ENCODE measurements around the gene SLC35F6. TPM values are rescaled to one million over a fixed set of nuclear protein-coding genes. Genes with fewer than 3 reads are reported as not detected.

The SLC35F6 gene
- total and polyA plus RNA-seq, 2 donors (not counting 1 experiment from before 2014, with no cell fraction given), result 10.4 to 15.2 TPM

DNA sequence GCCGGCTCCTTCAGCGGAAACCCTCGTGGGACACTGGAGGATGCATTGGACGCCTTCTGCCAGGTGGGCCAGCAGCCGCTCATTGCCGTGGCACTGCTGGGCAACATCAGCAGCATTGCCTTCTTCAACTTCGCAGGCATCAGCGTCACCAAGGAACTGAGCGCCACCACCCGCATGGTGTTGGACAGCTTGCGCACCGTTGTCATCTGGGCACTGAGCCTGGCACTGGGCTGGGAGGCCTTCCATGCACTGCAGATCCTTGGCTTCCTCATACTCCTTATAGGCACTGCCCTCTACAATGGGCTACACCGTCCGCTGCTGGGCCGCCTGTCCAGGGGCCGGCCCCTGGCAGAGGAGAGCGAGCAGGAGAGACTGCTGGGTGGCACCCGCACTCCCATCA is 14.0 kb downstream of the SLC35F6 start:
- Histone ChIP-seq H3K36me3 (replicated peaks in 1 of 2; ENCODE audit: control extremely low read depth in 1 of 2, control insufficient read depth in 1 of 2, extremely low read depth in 1 of 2, insufficient read depth in 2 of 2, low read length in 1 of 2) (peaks cover 3 to 57% of the 10 kb centered on the region in 2 experiments), H3K4me3 (ENCODE audit: control extremely low read depth in 1 of 5, extremely low read depth in 1 of 5, insufficient read depth in 1 of 5, low read depth in 2 of 5, low read length in 4 of 5) (no peak overlapping the region), H3K27me3 (replicated peaks in 1 of 4; ENCODE audit: control extremely low read depth in 1 of 4, control insufficient read depth in 3 of 4, insufficient read depth in 4 of 4, low read length in 3 of 4) (no peaks in the 10 kb centered on the region), H3K4me1 (ENCODE audit: control insufficient read depth in 2 of 2, insufficient read depth in 2 of 2, low read length in 2 of 2) (no peaks in the 10 kb centered on the region), H3K9ac (ENCODE audit: low read length) (no peak overlapping the region), H3K4me2 (replicated peaks; ENCODE audit: low read depth, low read length, poor library complexity, severe bottlenecking) (no peak overlapping the region), H4K20me1 (ENCODE audit: control insufficient read depth, insufficient read depth, low read length, poor library complexity, severe bottlenecking) (peaks cover 10% of the 10 kb centered on the region), H3K79me2 (ENCODE audit: control insufficient read depth, insufficient read depth, low read length) (no peaks in the 10 kb centered on the region), H2AFZ (ENCODE audit: insufficient read depth, low read depth, low read length, poor library complexity, severe bottlenecking) (no peak overlapping the region), H3K27ac (ENCODE audit: low read length in 2 of 2) (no peak overlapping the region), H3K9me3 (ENCODE audit: control extremely low read depth in 1 of 3, control insufficient read depth in 2 of 3, insufficient read depth in 1 of 3, low read length in 2 of 3) (no peaks in the 10 kb centered on the region)
- intact Hi-C loops (cut with micrococcal nuclease), result no loop called here
- ChIA-PET POLR2A (no interaction called here), CTCF (no interaction called here)
- TF ChIP-seq CTCF (IDR thresholded peaks at IDR 0.05) (no peak), EZH2 (IDR thresholded peaks at IDR 0.05; ENCODE audit: borderline replicate concordance, insufficient read depth, low read depth, low read length, poor library complexity, severe bottlenecking) (no peak)
- Mint-ChIP-seq H3K4me1 (no peaks in the 10 kb centered on the region), H3K4me3 (no peak overlapping the region), H3K9me3 (ENCODE audit: insufficient read depth) (no peaks in the 10 kb centered on the region), H3K27me3 (no peaks in the 10 kb centered on the region), H3K27ac (no peak overlapping the region)
- DNase-seq (no peak), ATAC-seq (ENCODE audit: low read depth) (no peak)
- 96% methylated on average over 18 of the region's 18 CpGs for whole genome bisulfite sequencing (ENCODE audit: insufficient coverage)

DNA sequence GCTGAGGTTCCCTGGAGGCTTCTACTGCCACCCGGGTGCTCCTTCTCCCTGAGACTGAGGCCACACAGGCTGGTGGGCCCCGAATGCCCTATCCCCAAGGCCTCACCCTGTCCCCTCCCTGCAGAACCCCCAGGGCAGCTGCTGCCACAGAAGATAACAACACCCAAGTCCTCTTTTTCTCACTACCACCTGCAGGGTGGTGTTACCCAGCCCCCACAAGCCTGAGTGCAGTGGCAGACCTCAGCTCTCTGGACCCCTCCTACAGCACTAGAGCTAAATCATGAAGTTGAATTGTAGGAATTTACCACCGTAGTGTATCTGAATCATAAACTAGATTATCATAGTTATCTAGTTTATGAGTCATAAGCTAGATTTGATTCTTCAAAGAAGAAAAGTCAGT is 14.4 kb downstream of the SLC35F6 start:
- TF ChIP-seq EZH2 (IDR thresholded peaks at IDR 0.05; ENCODE audit: borderline replicate concordance, insufficient read depth, low read depth, low read length, poor library complexity, severe bottlenecking) (no peak), CTCF (IDR thresholded peaks at IDR 0.05) (no peak)
- ChIA-PET POLR2A (no interaction called here), CTCF (interaction anchor here (0.6 kb wide), 1 partner anchor 89 kb away, joined by 4 read pairs; no protein-coding TSS in a partner anchor)
- no peak for ATAC-seq (ENCODE audit: low read depth)
- no peak for DNase-seq
- Mint-ChIP-seq H3K4me1 (no peaks in the 10 kb centered on the region), H3K27ac (no peak overlapping the region), H3K4me3 (no peak overlapping the region), H3K27me3 (no peaks in the 10 kb centered on the region), H3K9me3 (ENCODE audit: insufficient read depth) (no peaks in the 10 kb centered on the region)
- H3K9me3 ChIP-seq (ENCODE audit: control extremely low read depth in 1 of 3, control insufficient read depth in 2 of 3, insufficient read depth in 1 of 3, low read length in 2 of 3), result no peaks in the 10 kb centered on the region
- no peaks in the 10 kb centered on the region for H3K79me2 ChIP-seq (ENCODE audit: control insufficient read depth, insufficient read depth, low read length)
- H3K4me1 ChIP-seq (ENCODE audit: control insufficient read depth in 2 of 2, insufficient read depth in 2 of 2, low read length in 2 of 2), result no peaks in the 10 kb centered on the region
- no peak overlapping the region for H3K27ac ChIP-seq (ENCODE audit: low read length in 2 of 2)
- H2AFZ ChIP-seq (ENCODE audit: insufficient read depth, low read depth, low read length, poor library complexity, severe bottlenecking), result no peak overlapping the region
- H4K20me1 ChIP-seq (ENCODE audit: control insufficient read depth, insufficient read depth, low read length, poor library complexity, severe bottlenecking), result peaks cover 10% of the 10 kb centered on the region
- 100% methylated on average over 2 of the region's 3 CpGs for WGBS (ENCODE audit: insufficient coverage)
- intact Hi-C loops (cut with micrococcal nuclease), result no loop called here
- H3K9ac ChIP-seq (ENCODE audit: low read length), result no peak overlapping the region
- no peak overlapping the region for H3K4me3 ChIP-seq (ENCODE audit: control extremely low read depth in 1 of 5, extremely low read depth in 1 of 5, insufficient read depth in 1 of 5, low read depth in 2 of 5, low read length in 4 of 5)
- no peak overlapping the region for H3K4me2 ChIP-seq (replicated peaks; ENCODE audit: low read depth, low read length, poor library complexity, severe bottlenecking)
- peaks cover 3 to 57% of the 10 kb centered on the region in 2 experiments for H3K36me3 ChIP-seq (replicated peaks in 1 of 2; ENCODE audit: control extremely low read depth in 1 of 2, control insufficient read depth in 1 of 2, extremely low read depth in 1 of 2, insufficient read depth in 2 of 2, low read length in 1 of 2)
- no peaks in the 10 kb centered on the region for H3K27me3 ChIP-seq (replicated peaks in 1 of 4; ENCODE audit: control extremely low read depth in 1 of 4, control insufficient read depth in 3 of 4, insufficient read depth in 4 of 4, low read length in 3 of 4)

All from B cell (primary cell).